Right lobe of liver (tissue), 4 donors: ENCODE measurements around the gene CDKAL1.

Source experiments
- CTCF ChIP-seq, 4 donors: fragments of 200-600 bp in 3 of 4; fragments of 450-650 bp in 1 of 4; IDR thresholded peaks; one replicate each; pipeline versions ENCODE4 v1.5.1 to v1.8.0; 2016 to 2022; ENCODE audit warnings: antibody characterized with exemption in 4 of 4, mild to moderate bottlenecking in 2 of 4
- POLR2A ChIP-seq: fragments of 450-650 bp; IDR thresholded peaks from one replicate; pipeline ENCODE4 v1.6.1; 2017; ENCODE audit warnings: antibody characterized with exemption, mild to moderate bottlenecking
- donor health status: DM: no; HTN: no; CAD: no.
- donor health status: DM: no; HTN: no; CAD: no.
- donor health status: DM: no; HTN: yes; CAD: no.

DNA sequence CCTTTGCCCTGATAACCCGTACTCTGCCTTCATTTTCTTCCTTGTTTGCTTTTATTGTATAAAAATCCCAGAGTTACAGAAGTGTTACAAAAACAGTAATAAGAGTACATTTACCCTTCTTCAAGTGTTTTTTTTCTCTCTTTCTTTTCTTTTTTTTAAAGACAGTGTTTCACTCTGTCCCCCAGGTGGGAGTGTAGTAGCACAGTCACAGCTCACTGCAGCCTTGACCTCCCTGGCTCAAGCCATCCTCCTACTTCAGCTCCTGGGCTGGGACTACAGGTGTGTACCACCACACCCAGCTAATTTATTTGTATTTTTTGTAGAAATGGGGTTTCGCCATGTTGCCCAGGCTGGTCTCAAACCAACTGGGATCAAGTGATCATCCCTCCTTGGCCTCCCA is 402.7 kb downstream of the CDKAL1 start:
- no peak for TF ChIP-seq CTCF (IDR thresholded peaks at IDR 0.05)
- no peak for TF ChIP-seq POLR2A
